Ramos (cell line): ENCODE measurements around the gene TTLL5.

Source experiments
- in situ Hi-C: fragments of 300-500 bp; cut with MboI; formaldehyde crosslinking; loops from one replicate; pipeline ENCODE4 v1.14.3; 2022; ENCODE audit warnings: low sequenced_read_pairs; ENCODE audit not compliant: unreplicated experiment

Gene TTLL5

GRCh38 chr14:75995372-75996041 lies 334.5 kb downstream of the TTLL5 start:
- in situ Hi-C loops: no loop called here

DNA sequence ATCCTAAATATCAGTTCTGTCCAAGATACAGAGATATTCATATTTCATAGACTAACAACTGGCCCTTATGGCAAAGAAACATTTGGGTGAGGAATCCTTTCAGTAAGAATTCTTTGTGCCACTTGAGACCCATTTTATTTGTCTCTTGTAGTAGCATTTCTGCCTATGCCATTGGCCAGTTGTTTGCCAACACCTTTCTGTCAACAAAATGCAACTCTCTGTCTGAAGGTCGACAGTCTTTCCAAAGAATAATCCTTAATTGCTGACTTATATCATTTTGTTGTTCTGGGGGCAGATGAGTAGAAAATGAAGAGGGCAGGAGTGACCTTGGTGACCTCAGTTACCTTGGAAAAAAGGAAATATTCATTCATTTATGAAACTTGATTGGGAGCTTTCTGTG lies 335.4 kb downstream of the TTLL5 start:
- in situ Hi-C loops: no loop called here

- in situ Hi-C loops: no loop called here
These were observed 338.6 kb downstream of the TTLL5 start for GRCh38 chr14:75999511-76000190.

DNA sequence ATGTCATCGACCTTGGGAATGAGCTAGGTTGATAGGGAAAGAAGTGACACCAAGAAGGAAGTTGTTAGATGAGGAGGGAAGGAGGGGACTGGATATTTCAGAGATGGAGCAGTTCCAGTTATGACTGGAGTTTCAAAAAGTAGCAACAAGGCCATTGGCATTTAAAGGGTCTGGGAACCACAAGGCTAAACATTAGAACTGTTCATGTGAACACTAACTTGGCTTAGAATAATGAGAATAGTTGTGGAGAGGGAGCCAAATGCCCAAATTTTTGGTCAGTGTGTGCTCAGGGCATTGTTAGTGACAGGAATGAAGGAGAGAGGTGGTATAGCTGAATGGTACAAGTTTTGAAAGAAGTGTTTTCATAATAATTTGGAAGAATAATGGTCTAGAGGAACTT lies 341.3 kb downstream of the TTLL5 start:
- in situ Hi-C loops: no loop called here
